Amygdala (tissue), 56 donors: ENCODE data around the gene ILK.
A peak's percentile ranks its signal among the peaks of the same experiment; 100 is the strongest.

Experiments used
- DNase-seq, 56 donors: peaks; one replicate each; lab custom pipeline; 2025; lab: John Stamatoyannopoulos, UW

Gene ILK

DNA sequence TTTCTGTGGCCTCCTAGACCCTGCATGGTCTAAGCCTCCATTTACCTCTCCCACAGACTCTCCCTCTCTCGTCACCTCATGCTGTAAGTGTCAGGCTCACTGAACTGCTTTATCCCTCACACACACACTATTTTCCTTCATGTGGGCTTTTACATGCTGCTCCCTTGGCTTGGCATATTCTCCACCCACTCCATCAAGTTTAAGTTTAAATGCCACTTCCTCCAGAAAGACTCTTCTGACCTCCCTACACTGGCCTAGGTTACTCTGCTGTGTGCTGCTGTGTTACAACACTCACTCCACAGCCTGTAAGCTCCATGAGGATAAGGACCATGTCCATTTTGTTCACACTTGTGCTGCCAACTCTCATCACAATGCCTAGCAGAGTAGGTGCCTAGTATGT is 49.5 kb downstream of the ILK start:
- DNase-seq, result no peak

DNA sequence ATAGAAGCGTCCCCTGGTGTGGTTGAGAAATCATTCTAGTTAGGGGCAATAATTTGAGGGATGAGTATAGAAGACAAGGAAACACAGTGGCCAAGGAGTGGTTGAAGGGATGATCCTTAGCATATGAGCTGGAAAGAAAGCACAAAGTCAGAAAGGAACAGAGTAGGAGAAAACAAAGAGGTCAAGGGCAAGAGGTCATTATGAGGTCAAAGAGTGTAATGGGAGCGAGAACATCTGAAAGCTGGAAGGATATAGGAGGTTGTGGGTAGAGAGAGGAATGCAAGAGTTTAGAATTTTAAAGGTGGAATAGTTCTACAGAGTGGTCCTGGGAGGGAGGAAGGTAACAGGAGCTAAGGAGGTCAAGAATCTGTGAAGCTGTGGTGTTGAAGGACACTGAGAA is 50.1 kb downstream of the ILK start:
- DNase-seq, result no peak

DNA sequence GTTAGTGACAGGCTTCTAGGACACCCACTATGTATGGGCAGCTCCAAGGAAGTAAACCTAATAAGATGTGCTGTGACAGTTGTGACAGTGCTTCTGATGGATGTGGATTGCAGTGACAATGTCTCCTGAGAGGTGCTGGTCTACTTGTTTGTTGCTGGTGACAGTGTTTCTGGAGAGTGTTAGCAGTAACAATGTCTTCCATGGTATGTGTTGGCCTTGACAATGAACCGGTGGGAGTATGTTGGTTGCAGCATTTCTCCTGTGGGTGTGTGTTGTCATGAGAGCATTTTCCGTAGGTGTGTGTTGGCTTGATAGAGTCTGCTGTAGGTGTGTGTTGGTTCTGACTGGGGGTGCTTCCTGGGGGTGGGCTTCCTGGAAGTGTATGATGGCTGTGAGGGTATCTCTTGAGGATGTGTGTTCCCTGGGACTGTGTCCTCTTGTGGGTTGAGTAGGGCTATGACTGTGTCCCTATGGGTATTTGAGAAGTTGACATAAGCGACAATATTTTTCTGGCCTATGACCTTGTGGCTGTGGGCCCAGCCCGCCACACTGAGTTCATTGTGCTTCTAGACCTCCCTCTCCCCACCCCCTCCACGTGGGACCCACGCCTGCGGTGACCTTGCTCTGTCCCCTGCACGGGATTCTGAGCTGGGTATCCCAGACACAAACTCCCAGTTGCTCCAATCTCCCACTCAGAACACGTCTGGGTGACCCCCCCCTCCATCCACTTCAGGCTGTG is 50.9 kb downstream of the ILK start:
- DNase-seq, result peak in 23 of 56 donors; percentile 20 to 80 (median 51)

DNA sequence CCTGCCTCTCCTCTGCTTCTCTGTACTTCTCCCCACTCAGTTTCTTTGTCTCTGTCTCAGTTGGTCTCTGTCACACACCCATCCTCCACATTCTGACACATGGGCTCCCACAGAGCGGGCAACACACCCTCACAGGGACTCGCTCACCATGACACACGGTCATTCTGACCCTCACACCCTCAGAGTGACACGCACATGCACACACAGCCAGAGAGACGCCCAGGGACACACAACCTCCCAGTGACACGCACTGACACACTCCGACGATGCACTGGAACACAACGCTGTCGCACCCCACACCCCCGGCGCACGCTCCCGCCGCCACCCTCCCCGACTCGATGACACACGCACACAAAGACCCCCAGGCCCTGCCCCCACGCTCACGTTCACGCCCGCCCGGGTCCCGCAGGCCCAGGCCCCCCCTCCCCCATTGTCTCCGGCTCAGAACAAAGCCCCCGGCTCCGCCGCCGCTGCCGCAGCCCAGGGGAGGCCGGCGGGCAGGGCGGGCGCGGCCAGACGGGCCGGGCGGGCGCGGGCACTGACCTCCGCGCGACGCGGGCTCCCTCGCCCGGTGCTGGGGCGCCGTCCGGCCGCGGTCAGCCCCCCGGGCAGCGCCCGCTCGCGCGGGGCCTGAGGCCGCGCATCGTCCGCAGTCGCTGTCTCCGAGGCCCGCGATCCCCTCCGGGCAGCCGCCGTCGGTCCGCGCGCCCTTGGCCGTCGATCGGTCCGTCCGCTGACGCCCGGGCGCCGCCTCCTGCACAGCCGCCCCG is 51.6 kb downstream of the ILK start:
- DNase-seq, result peak in 8 of 56 donors; percentile 34 to 80 (median 50)

DNA sequence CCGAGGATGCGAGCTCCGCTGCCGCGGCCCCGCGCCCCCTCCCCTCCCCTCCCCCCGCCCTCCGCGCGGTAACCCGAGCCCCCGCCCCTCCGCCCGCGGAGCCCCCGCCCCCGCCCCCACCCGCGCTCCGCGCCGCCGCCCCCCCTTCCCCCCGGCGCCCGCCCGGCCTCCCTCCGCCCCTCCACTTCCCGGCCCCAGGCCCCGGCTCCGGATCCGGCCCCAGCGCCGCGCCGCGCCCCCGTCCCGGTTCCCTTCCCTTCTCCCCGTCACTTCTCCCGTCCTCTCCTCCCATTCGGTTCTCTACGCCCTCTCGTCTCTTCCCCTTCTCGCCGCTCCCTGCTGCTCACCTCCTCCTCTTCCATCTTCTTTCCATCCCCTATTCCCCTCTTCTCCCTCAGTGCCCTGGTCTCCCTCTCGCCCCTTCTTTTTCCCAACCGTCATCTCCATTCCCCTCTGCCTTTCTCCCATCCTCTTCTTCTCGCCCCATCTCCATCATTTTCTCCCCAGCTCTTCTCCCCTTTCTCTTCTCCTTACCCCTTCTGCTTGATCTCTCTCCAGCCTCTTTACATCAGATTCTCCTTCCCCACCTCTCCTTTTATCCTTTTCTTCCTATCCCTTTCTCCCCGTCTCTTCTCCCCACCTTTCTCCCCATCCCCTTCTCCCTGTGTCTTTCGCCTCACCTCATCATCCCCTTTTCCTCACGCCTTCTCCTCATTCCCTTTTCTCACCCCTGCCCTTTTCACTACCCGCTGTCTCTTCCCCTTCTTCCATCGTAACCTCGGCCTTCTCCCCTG is 52.4 kb downstream of the ILK start, which contains the start of gene DCHS1:
DCHS1 (minus strand) TSS at position 20 of the 794 bp plus-strand sequence. CDS start 14,196 bp downstream, outside the sequence.
- DNase-seq, result peak in 2 of 56 donors; percentile 8 to 20

DNA sequence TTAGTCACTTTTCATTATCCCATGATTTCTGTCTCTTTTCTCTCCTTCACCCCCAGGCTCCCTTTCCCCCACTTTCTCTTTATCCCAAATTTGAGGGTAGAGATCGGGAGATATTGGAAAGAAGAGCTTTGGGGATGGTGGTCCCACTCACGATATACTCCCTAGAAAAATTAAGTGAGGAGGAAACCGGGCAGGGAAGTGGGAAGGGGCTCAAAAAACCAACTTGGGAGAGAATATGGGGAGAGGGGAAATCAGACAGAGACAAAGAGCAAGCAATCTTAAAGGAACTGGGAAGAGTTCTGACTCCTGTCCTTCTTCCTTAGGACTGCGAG is 53.0 kb downstream of the ILK start:
- no peak for DNase-seq

DNA sequence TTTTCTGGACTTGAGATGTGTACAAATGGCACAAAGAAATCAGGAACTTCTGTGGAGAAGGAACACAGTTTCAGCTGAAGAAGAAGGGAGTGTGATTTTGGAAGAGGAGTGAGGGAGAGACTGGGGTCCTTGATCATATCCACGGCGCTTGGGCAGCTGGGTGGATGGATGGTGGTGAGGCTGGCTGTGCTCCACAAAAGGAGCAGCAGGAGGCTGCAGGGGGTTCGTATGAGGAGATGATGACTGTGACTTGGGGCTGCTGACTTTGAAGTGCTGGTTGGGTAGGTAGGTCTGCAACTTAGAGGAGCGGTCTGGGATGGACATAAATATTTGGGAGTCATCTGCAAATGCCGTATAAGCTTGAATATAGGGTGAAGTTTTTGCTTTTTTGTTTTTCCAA is 53.4 kb downstream of the ILK start:
- DNase-seq, result no peak

DNA sequence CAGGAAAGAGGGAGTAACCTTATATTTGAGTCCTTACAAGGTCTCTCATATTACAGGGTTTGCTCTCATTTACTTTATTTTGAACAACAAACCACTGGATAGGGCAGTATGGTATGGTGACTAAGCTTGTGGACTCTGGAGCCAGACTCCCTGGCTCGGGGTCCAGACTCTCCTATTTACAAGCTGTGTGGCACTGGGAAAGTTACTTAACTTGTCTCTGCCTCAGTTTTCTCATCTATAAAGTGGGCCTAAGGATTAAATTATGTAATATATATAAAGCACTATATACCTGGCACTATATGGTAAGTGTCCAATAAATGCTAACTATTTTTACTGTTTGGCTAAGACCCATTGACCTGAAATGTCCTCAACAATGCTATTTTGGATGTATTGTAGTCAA is 53.8 kb downstream of the ILK start:
- no peak for DNase-seq

DNA sequence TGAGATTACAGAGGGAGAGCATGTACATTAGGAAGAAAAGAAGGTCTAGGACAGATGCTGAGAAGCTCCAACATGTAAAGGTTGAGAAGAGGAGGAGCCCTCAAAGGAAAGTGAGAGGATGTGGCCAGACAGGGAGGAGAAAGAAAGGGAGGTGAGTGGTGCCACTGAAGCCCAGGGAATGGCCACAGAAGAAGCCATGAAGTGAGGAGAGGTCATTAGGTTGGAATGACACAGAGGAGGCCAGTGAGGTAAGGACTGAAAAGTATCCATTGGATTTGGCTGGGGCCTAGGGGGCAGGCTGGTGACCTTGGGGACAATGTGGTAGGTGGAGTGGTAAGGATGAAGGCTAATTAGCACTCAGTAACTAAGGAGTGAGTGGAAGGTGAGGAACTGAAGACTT is 55.1 kb downstream of the ILK start:
- no peak for DNase-seq
